Pancreas (tissue), 10 donors: ENCODE results near the gene NAIF1. TPM values are rescaled to one million over a fixed set of nuclear protein-coding genes. Genes with fewer than 3 reads are reported as not detected.

Source experiments
- ATAC-seq, 4 donors: fragments of 200-7000 bp; cut with Tn5 transposase; one replicate each; pipeline versions ENCODE4 v1.8.0 to v1.9.1; 2020; ENCODE audit warnings: mild to moderate bottlenecking in 4 of 4, moderate library complexity in 4 of 4
- DNase-seq, 6 donors: peaks; one replicate each; pipeline ENCODE4 v3.0.0-alpha.2; 2020
- FAIRE-seq: peaks from 2 replicates; lab custom pipeline; 2012; peaks lifted over from hg19 to GRCh38; lab: Jason Lieb, UNC
- H3K27ac ChIP-seq, 4 donors: fragments of 200-600 bp; sonication (generic); 1 replicate in 3 of 4; 2 replicates in 1 of 4; pipeline versions ENCODE4 v1.5.0 to v1.8.0; 2020
- H3K27me3 ChIP-seq, 4 donors: fragments of 200-600 bp; one replicate each; pipeline ENCODE4 v1.8.0; 2021
- H3K36me3 ChIP-seq, 3 donors: fragments of 200-600 bp; sonication (generic) in 1 of 3; one replicate each; pipeline versions ENCODE4 v1.5.0 to v1.8.0; 2020 to 2021
- H3K4me1 ChIP-seq, 3 donors: fragments of 200-600 bp; one replicate each; pipeline ENCODE4 v1.8.0; 2021
- H3K4me3 ChIP-seq, 4 donors: fragments of 200-600 bp; sonication (generic) in 2 of 4; one replicate each; pipeline versions ENCODE4 v1.5.0 to v1.8.0; 2020 to 2021
- H3K9me3 ChIP-seq, 4 donors: fragments of 200-600 bp; one replicate each; pipeline ENCODE4 v1.8.0; 2021
- CTCF ChIP-seq, 4 donors: fragments of 200-600 bp; sonication (generic) in 3 of 4; IDR thresholded peaks; one replicate each; pipeline versions ENCODE4 v1.5.0 to v1.8.0; 2021; ENCODE audit warnings: antibody characterized with exemption in 4 of 4
- WGBS, 2 donors: extraction: QIAGEN DNeasy Blood & Tissue Kit; methylation state at CpG; one replicate each; pipeline ENCODE4 v1.1.7; 2013; 5-methylcytosine and 5-hydroxymethylcytosine counted together
- intact Hi-C, 3 donors: fragments of 100-400 bp; cut with DNase I; formaldehyde crosslinking; loops; one replicate each; pipeline versions ENCODE4 v1.11.1 to v1.14.2; 2022
- polyA plus RNA-seq, 2 donors: library from polyadenylated mRNA; stranded (reverse); fragments of 200-250 nt; gene quantifications; one replicate each; pipeline ENCODE4 v1.2.3, GENCODE V29; 2013
- total RNA-seq, 6 donors: library from RNA; stranded (reverse); fragmentation: NEBNext Ultra II Directional in 4 of 6; extraction: Animal tissue kit (Norgen Biotek cat#: 25700) in 4 of 6; gene quantifications; one replicate each; pipeline versions ENCODE4 v1.2.1 to v1.2.4, GENCODE V29; 2021 to 2023
- donor health status: healthy with polysubstance abuse.
- donor health status: DM: no; HTN: no; CAD: no; lungs with moderate emphysema.
- donor health status: DM: no; HTN: no; CAD: no.
- donor health status: control.
- donor health status: control.
- donor health status: Bipolar disorder and iron deficiency.
- donor health status: DM: yes; HTN: yes; CAD: no.
- donor health status: DM: no; HTN: no; CAD: no.
- donor health status: DM: no; HTN: no; CAD: no.
- donor health status: DM: yes; HTN: yes; CAD: no.

Gene NAIF1
- total and polyA plus RNA-seq, 8 donors: 3.0 to 6.8 (median 4.2) TPM

DNA sequence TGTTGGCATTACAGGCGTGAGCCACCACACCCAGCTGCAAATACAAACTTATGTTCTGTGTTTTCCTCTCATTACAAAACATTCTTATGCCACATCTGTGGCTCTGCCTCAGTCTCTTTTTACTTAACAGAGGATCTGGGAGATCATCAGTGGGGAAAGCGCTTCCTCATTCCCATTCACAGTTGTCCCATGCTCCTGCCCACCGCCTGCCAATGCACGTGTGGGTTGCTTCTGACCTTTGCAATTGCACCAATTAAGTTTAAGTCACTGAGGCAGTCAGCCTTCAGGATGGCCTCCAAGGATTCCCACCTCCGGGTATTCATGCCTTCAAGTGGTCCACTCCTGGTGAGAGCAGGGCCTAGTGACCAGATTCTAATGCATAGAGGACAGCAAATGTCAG lies 51.4 kb downstream of the NAIF1 start:
- Histone ChIP-seq H3K27me3 (no peaks in the 10 kb centered on the region), H3K27ac (no peak overlapping the region), H3K4me3 (no peak overlapping the region), H3K36me3 (no peaks in the 10 kb centered on the region), H3K9me3 (no peaks in the 10 kb centered on the region), H3K4me1 (no peaks in the 10 kb centered on the region)
- ATAC-seq (no peak), DNase-seq (no peak), FAIRE-seq (no peak)
- intact Hi-C loops: no loop called here
- TF ChIP-seq CTCF (IDR thresholded peaks at IDR 0.05): no peak
- WGBS, 2 donors: 88 to 95% methylated on average over 5 of the region's 5 CpGs

Other genes with a start within 250 kb of the NAIF1 start
- 10 to 100 TPM in 5 of 6 donors, 1 to 10 TPM in 1; 9.7 to 42.4 (median 13.6) TPM for gene ENG, start 212.7 kb downstream of the NAIF1 start, total RNA-seq
- gene ENG, start 212.7 kb downstream of the NAIF1 start, polyA plus RNA-seq: 10 to 100 TPM; 25.8 to 32.9 TPM
- 10 to 100 TPM in 4 of 6 donors, 1 to 10 TPM in 2; 8.9 to 18.3 (median 15.2) TPM for gene AK1, start 189.6 kb downstream of the NAIF1 start, total RNA-seq
- gene AK1, start 189.6 kb downstream of the NAIF1 start, polyA plus RNA-seq: 10 to 100 TPM; 49.5 to 81.7 TPM
- 10 to 100 TPM; 20.7 to 31.1 (median 26.0) TPM for gene ST6GALNAC6, start 167.7 kb downstream of the NAIF1 start, total RNA-seq
- 10 to 100 TPM; 30.6 to 35.7 TPM for gene ST6GALNAC6, start 167.7 kb downstream of the NAIF1 start, polyA plus RNA-seq
- 10 to 100 TPM; 25.9 to 66.6 (median 41.3) TPM for gene ST6GALNAC4, start 150.3 kb downstream of the NAIF1 start, total RNA-seq
- 10 to 100 TPM; 22.2 to 27.7 TPM for gene ST6GALNAC4, start 150.3 kb downstream of the NAIF1 start, polyA plus RNA-seq
- gene PIP5KL1, start 136.5 kb downstream of the NAIF1 start, total RNA-seq: 1 to 10 TPM; 1.0 to 2.2 (median 1.2) TPM
- gene PIP5KL1, start 136.5 kb downstream of the NAIF1 start, polyA plus RNA-seq: 1 to 10 TPM in 1 of 2 donors, under 1 TPM in 1; 0.80 to 2.5 TPM
- 10 to 100 TPM; 19.6 to 34.9 (median 25.5) TPM for gene DPM2, start 129.5 kb downstream of the NAIF1 start, total RNA-seq
- gene DPM2, start 129.5 kb downstream of the NAIF1 start, polyA plus RNA-seq: 10 to 100 TPM; 39.0 to 56.8 TPM
- 10 to 100 TPM; 47.7 to 85.4 (median 69.1) TPM for gene EEIG1, start 86.3 kb downstream of the NAIF1 start, total RNA-seq
- gene EEIG1, start 86.3 kb downstream of the NAIF1 start, polyA plus RNA-seq: 10 to 100 TPM; 25.4 to 56.5 TPM
- 100 to 1,000 TPM in 1 of 6 donors, 10 to 100 TPM in 3, 1 to 10 TPM in 2; 6.8 to 134 (median 12.6) TPM for gene SLC25A25, start 912 bp upstream of the NAIF1 start, total RNA-seq
- gene SLC25A25, start 912 bp upstream of the NAIF1 start, polyA plus RNA-seq: 10 to 100 TPM; 73.6 to 82.8 TPM
- 10 to 100 TPM; 25.4 to 43.1 (median 34.2) TPM for gene PTGES2, start 60.4 kb upstream of the NAIF1 start, total RNA-seq
- 10 to 100 TPM; 66.0 to 78.5 TPM for gene PTGES2, start 60.4 kb upstream of the NAIF1 start, polyA plus RNA-seq
- 100 to 1,000 TPM in 1 of 6 donors, 10 to 100 TPM in 3, 1 to 10 TPM in 2; 6.3 to 158 (median 45.7) TPM for gene LCN2, start 82.1 kb upstream of the NAIF1 start, total RNA-seq
- 10 to 100 TPM; 46.8 to 75.1 TPM for gene LCN2, start 82.1 kb upstream of the NAIF1 start, polyA plus RNA-seq
- gene BBLN, start 92.9 kb upstream of the NAIF1 start, total RNA-seq: 10 to 100 TPM; 23.1 to 38.3 (median 30.9) TPM
- gene BBLN, start 92.9 kb upstream of the NAIF1 start, polyA plus RNA-seq: 100 to 1,000 TPM in 1 of 2 donors, 10 to 100 TPM in 1; 86.1 to 133 TPM
- gene CIZ1, start 124.3 kb upstream of the NAIF1 start, total RNA-seq: 10 to 100 TPM; 66.1 to 87.9 (median 78.0) TPM
- gene CIZ1, start 124.3 kb upstream of the NAIF1 start, polyA plus RNA-seq: 10 to 100 TPM; 56.5 to 80.1 TPM
- 10 to 100 TPM in 3 of 6 donors, 1 to 10 TPM in 3; 5.8 to 19.3 (median 10.0) TPM for gene DNM1, start 136.1 kb upstream of the NAIF1 start, total RNA-seq
- 10 to 100 TPM; 19.6 to 23.1 TPM for gene DNM1, start 136.1 kb upstream of the NAIF1 start, polyA plus RNA-seq
- 10 to 100 TPM; 37.9 to 64.0 (median 55.0) TPM for gene GOLGA2, start 208.7 kb upstream of the NAIF1 start, total RNA-seq
- 100 to 1,000 TPM in 1 of 2 donors, 10 to 100 TPM in 1; 97.0 to 105 TPM for gene GOLGA2, start 208.7 kb upstream of the NAIF1 start, polyA plus RNA-seq
- 1 to 10 TPM; 6.3 to 9.6 (median 6.8) TPM for gene SWI5, start 209.0 kb upstream of the NAIF1 start, total RNA-seq
- 10 to 100 TPM; 10.5 to 20.2 TPM for gene SWI5, start 209.0 kb upstream of the NAIF1 start, polyA plus RNA-seq